Activated CD8-positive, alpha-beta T cell treated with anti-CD3 and anti-CD28 coated beads for 36 hours (primary cell): Measurements from ENCODE around the gene NPHP4. TPM values are rescaled to one million over a fixed set of nuclear protein-coding genes. Genes with fewer than 3 reads are reported as not detected.

Source experiments
- ATAC-seq: fragments of 200-7000 bp; cut with Tn5 transposase; one replicate; pipeline ENCODE4 v1.10.0; 2021; ENCODE audit warnings: mild to moderate bottlenecking, moderate library complexity
- CTCF ChIA-PET: fragments of 350-600 bp; sonication (Branson Sonifier 250); formaldehyde crosslinking; loops from one replicate; lab custom pipeline; 2021; ENCODE audit warnings: antibody characterized with exemption; lab: Charles Lee
- POLR2A ChIA-PET: fragments of 350-600 bp; sonication (Branson Sonifier 250); formaldehyde crosslinking; loops from one replicate; lab custom pipeline; 2021; ENCODE audit warnings: antibody characterized with exemption; lab: Charles Lee
- DNase-seq: peaks from one replicate; pipeline ENCODE4 v3.0.0-alpha.2; 2020
- H3K27ac Mint-ChIP-seq: one replicate; pipeline ENCODE4 v1.8.0; 2021; ENCODE audit warnings: mild to moderate bottlenecking, mixed read lengths
- H3K27me3 Mint-ChIP-seq: one replicate; pipeline ENCODE4 v1.8.0; 2021; ENCODE audit warnings: mixed read lengths
- H3K36me3 Mint-ChIP-seq: one replicate; pipeline ENCODE4 v1.8.0; 2021; ENCODE audit warnings: low read depth, mixed read lengths
- H3K4me1 Mint-ChIP-seq: one replicate; pipeline ENCODE4 v1.8.0; 2021; ENCODE audit warnings: low read depth, mixed read lengths
- H3K4me3 Mint-ChIP-seq: one replicate; pipeline ENCODE4 v1.8.0; 2021; ENCODE audit warnings: mild to moderate bottlenecking, moderate library complexity, mixed read lengths
- H3K9me3 Mint-ChIP-seq: one replicate; pipeline ENCODE4 v1.8.0; 2021; ENCODE audit warnings: mixed read lengths
- CTCF ChIP-seq: fragments of 200-600 bp; IDR thresholded peaks from one replicate; pipeline ENCODE4 v1.8.0; 2022; ENCODE audit warnings: antibody characterized with exemption, mild to moderate bottlenecking
- intact Hi-C: fragments of 100-400 bp; cut with micrococcal nuclease; formaldehyde crosslinking; loops from one replicate; pipeline ENCODE4 v1.10.0; 2022
- total RNA-seq, 2 experiments: library from RNA; stranded (reverse); gene quantifications; one replicate each; pipeline ENCODE4 v1.2.3, GENCODE V29; 2021

NPHP4 gene
- total RNA-seq, 2 experiments from 2014 or later = 16.5 to 16.8 TPM

- Mint-ChIP-seq H3K27ac (no peak overlapping the region), H3K27me3 (no peaks in the 10 kb centered on the region), H3K4me3 (no peak overlapping the region), H3K4me1 (no peaks in the 10 kb centered on the region), H3K9me3 (peaks cover 7% of the 10 kb centered on the region), H3K36me3 (no peaks in the 10 kb centered on the region)
- intact Hi-C loops = no loop called here
- no peak for ATAC-seq
- no peak for DNase-seq
- CTCF ChIA-PET = interaction anchor here (1.2 kb wide), 1 partner anchor 351 kb away, joined by 3 read pairs; no protein-coding TSS in a partner anchor
- TF ChIP-seq CTCF = no peak
- POLR2A ChIA-PET = no interaction called here
Measured at GRCh38 chr1:5865774-5866173, 126.5 kb downstream of the NPHP4 start.

GRCh38 chr1:5865056-5865455, 127.2 kb downstream of the NPHP4 start:
- DNase-seq = no peak
- no peak overlapping the region for H3K27ac Mint-ChIP-seq
- ChIA-PET CTCF (no interaction called here), POLR2A (no interaction called here)
- peaks cover 7% of the 10 kb centered on the region for H3K9me3 Mint-ChIP-seq
- no peaks in the 10 kb centered on the region for H3K36me3 Mint-ChIP-seq
- TF ChIP-seq CTCF = no peak
- intact Hi-C loops = no loop called here
- no peaks in the 10 kb centered on the region for H3K4me1 Mint-ChIP-seq
- H3K27me3 Mint-ChIP-seq = no peaks in the 10 kb centered on the region
- no peak for ATAC-seq
- no peak overlapping the region for H3K4me3 Mint-ChIP-seq

GRCh38 chr1:5864256-5864655, 128.0 kb downstream of the NPHP4 start:
- no peaks in the 10 kb centered on the region for H3K27me3 Mint-ChIP-seq
- POLR2A ChIA-PET = no interaction called here
- DNase-seq (no peak), ATAC-seq (no peak)
- CTCF ChIA-PET = no interaction called here
- no peaks in the 10 kb centered on the region for H3K4me1 Mint-ChIP-seq
- H3K9me3 Mint-ChIP-seq = peaks cover 7% of the 10 kb centered on the region
- intact Hi-C loops = no loop called here
- H3K36me3 Mint-ChIP-seq = no peaks in the 10 kb centered on the region
- H3K4me3 Mint-ChIP-seq = no peak overlapping the region
- no peak for TF ChIP-seq CTCF
- no peak overlapping the region for H3K27ac Mint-ChIP-seq

- Mint-ChIP-seq H3K27me3 (no peaks in the 10 kb centered on the region), H3K9me3 (no peaks in the 10 kb centered on the region), H3K27ac (no peak overlapping the region), H3K4me3 (no peak overlapping the region), H3K4me1 (no peaks in the 10 kb centered on the region), H3K36me3 (no peaks in the 10 kb centered on the region)
- ChIA-PET POLR2A (no interaction called here), CTCF (no interaction called here)
- TF ChIP-seq CTCF = no peak
- no peak for DNase-seq
- no peak for ATAC-seq
- intact Hi-C loops = no loop called here
Measured at GRCh38 chr1:5863238-5863637, 129.0 kb downstream of the NPHP4 start.

GRCh38 chr1:5861871-5862825, 130.1 kb downstream of the NPHP4 start:
- CTCF ChIA-PET = no interaction called here
- intact Hi-C loops = no loop called here
- Mint-ChIP-seq H3K27ac (no peak overlapping the region), H3K36me3 (no peaks in the 10 kb centered on the region), H3K4me3 (no peak overlapping the region), H3K9me3 (no peaks in the 10 kb centered on the region), H3K27me3 (no peaks in the 10 kb centered on the region), H3K4me1 (no peaks in the 10 kb centered on the region)
- POLR2A ChIA-PET = no interaction called here
- DNase-seq = no peak
- ATAC-seq = no peak
- TF ChIP-seq CTCF = no peak
